AG04449 (cell line): ENCODE results near the gene OR2H2.

Source experiments
- CTCF ChIA-PET: fragments of 350-600 bp; formaldehyde crosslinking; extraction: SDS; loops from one replicate; lab custom pipeline; 2021; ENCODE audit warnings: antibody characterized with exemption; lab: Yijun Ruan, JAX
- POLR2A ChIA-PET: fragments of 400-600, 350-600 bp; formaldehyde crosslinking; extraction: SDS; loops from one replicate; lab custom pipeline; 2020; ENCODE audit warnings: antibody characterized with exemption, inconsistent platforms; lab: Yijun Ruan, JAX
- DNase-seq: peaks from one replicate; pipeline ENCODE4 v3.0.0-alpha.2; 2010; ENCODE audit warnings: low read depth, low spot score
- H3K4me3 ChIP-seq: 2 replicates; pipeline ENCODE4 v1.5.1; 2011; ENCODE audit warnings: low read depth, mild to moderate bottlenecking, control low read depth, low read length
- CTCF ChIP-seq: IDR thresholded peaks from one replicate; pipeline ENCODE4 v1.5.1; 2011; ENCODE audit warnings: mild to moderate bottlenecking, moderate library complexity, low read length, control low read depth, inconsistent platforms; ENCODE audit not compliant: insufficient read depth; ENCODE audit errors: missing control alignments

Gene OR2H2

GRCh38 chr6:29630315-29630714 lies 45.4 kb downstream of the OR2H2 start:
- CTCF ChIA-PET: interaction anchor here (34.7 kb wide), 1 partner anchor 26 kb away, joined by 692 read pairs; the partner anchor contains the start of gene MOG
- no peak for DNase-seq
- no peak for TF ChIP-seq CTCF
- POLR2A ChIA-PET: no interaction called here
- no peak overlapping the region for H3K4me3 ChIP-seq

- CTCF ChIA-PET: interaction anchor here (34.7 kb wide), 1 partner anchor 25 kb away, joined by 692 read pairs; the partner anchor contains the start of gene MOG
- TF ChIP-seq CTCF: no peak
- DNase-seq: no peak
- POLR2A ChIA-PET: no interaction called here
- peak overlapping the region; percentile 79 for H3K4me3 ChIP-seq
These were observed 46.4 kb downstream of the OR2H2 start for GRCh38 chr6:29631209-29631810.

DNA sequence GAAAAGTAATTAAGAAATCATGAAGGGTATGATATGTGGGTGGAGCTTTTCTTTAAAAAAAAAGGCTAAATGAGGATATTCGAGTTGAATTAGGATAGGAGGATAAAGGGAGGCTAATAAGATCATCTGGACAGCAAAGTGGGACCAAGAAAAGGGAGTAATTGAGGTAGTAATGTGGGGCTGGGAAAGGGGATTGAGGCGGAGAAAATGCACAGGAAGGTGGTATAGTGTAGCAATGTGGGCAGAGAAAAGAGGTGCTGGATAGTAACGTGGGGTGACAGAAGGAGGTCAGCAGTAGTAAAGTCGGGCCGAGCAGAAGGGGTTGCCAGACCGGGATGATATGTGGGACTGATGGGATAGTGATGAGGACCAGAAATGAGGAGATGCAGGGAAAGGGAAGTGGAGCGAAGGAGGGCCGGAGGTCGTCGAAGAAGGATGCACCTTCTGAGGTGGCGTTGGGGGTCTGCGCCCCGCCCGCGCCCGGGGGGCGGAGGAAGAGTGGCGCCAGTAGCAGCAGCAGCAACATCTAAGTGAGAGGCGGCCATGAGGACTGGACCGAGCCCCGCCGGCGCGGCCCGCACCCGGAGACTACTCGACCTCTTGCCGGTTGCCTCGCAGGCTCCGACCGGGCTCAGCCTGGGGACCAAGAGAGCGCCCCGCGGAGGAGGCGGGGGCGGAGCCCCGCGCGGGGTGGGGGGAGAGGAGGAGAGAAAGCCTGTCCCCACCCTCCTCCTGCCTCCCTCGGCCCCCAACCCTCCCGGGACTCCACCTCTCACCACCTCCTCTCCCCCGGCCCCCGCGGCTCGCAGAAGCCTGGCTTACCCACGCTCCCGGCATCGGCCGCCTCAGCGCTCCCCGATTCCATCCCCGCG lies 47.2 kb downstream of the OR2H2 start:
- TF ChIP-seq CTCF: no peak
- DNase-seq: no peak
- peak overlapping the region; percentile 79 for H3K4me3 ChIP-seq
- ChIA-PET CTCF (interaction anchor here (1.5 to 34.7 kb wide), 2 partner anchors 10 to 24 kb away, joined by 4 to 692 read pairs; partner anchors contain the start of gene MOG), POLR2A (interaction anchor here (0.6 kb wide), 1 partner anchor 428 kb away, joined by 3 read pairs; no protein-coding TSS in a partner anchor)

- ChIA-PET POLR2A (interaction anchor here (0.6 to 1.7 kb wide), 2 partner anchors 17 to 428 kb away, joined by 3 to 7 read pairs; no protein-coding TSS in a partner anchor), CTCF (interaction anchor here (0.9 to 34.7 kb wide), 4 partner anchors 9 to 119 kb away, joined by 3 to 692 read pairs (median 4); partner anchors contain the start of gene MOG)
- DNase-seq: no peak
- peak within 1 kb of the TSS; percentile 79 for H3K4me3 ChIP-seq
- TF ChIP-seq CTCF: no peak
These were observed 48.0 kb downstream of the OR2H2 start, which contains the start of gene GABBR1 for GRCh38 chr6:29632789-29633533. Gene GABBR1, minus strand, starts transcription at chr6:29633183. Its CDS starts 798 bp downstream, at chr6:29632385.

GRCh38 chr6:29633534-29633905 lies 48.6 kb downstream of the OR2H2 start:
- ChIA-PET POLR2A (interaction anchor here (1.0 to 1.7 kb wide), 2 partner anchors 14 to 16 kb away, joined by 3 to 7 read pairs; no protein-coding TSS in a partner anchor), CTCF (interaction anchor here (0.9 to 34.7 kb wide), 4 partner anchors 8 to 119 kb away, joined by 3 to 692 read pairs (median 4); partner anchors contain the start of gene MOG)
- no peak for TF ChIP-seq CTCF
- peak overlapping the region; percentile 79 for H3K4me3 ChIP-seq
- DNase-seq: no peak
